GM23338 (cell line): ENCODE data around the gene ANKRD53. TPM values are rescaled to one million over a fixed set of nuclear protein-coding genes. Genes with fewer than 3 reads are reported as not detected.

Source experiments
- ATAC-seq: fragments of 200-7000 bp; cut with Tn5 transposase; 3 replicates; pipeline ENCODE4 v1.9.1; 2020
- DNase-seq: peaks from one replicate; pipeline ENCODE4 v3.0.0-alpha.2; 2015; ENCODE audit warnings: low spot score
- H2AFZ ChIP-seq: fragments of 200-600 bp; sonication (generic); 2 replicates; pipeline ENCODE4 v1.8.0; 2016; ENCODE audit warnings: antibody characterized with exemption, mild to moderate bottlenecking, moderate library complexity
- H3F3A ChIP-seq: fragments of 200-600 bp; sonication (generic); replicated peaks from 2 replicates; pipeline ENCODE4 v1.8.0; 2017; ENCODE audit warnings: antibody characterized with exemption, mixed run types, low read depth
- H3K27ac ChIP-seq: fragments of 200-600 bp; sonication (generic); 2 replicates; pipeline ENCODE4 v1.6.1; 2016; ENCODE audit warnings: low read depth
- H3K27me3 ChIP-seq: fragments of 200-600 bp; sonication (generic); 2 replicates; pipeline ENCODE4 v1.8.0; 2016; ENCODE audit warnings: mild to moderate bottlenecking, mixed run types, moderate library complexity; ENCODE audit not compliant: insufficient read depth
- H3K36me3 ChIP-seq: fragments of 200-600 bp; sonication (generic); 2 replicates; pipeline ENCODE4 v1.8.0; 2016; ENCODE audit warnings: mild to moderate bottlenecking; ENCODE audit not compliant: insufficient read depth
- H3K4me1 ChIP-seq: fragments of 200-600 bp; sonication (generic); 2 replicates; pipeline ENCODE4 v1.8.0; 2016; ENCODE audit warnings: mild to moderate bottlenecking, moderate library complexity; ENCODE audit not compliant: insufficient read depth
- H3K4me2 ChIP-seq: fragments of 200-600 bp; sonication (generic); 2 replicates; pipeline ENCODE4 v1.7.1; 2017; ENCODE audit warnings: mixed run types
- H3K4me3 ChIP-seq: fragments of 200-600 bp; sonication (generic); 2 replicates; pipeline ENCODE4 v1.6.1; 2016; ENCODE audit warnings: mixed run types
- H3K79me2 ChIP-seq: fragments of 200-600 bp; sonication (generic); replicated peaks from 2 replicates; pipeline ENCODE4 v1.8.0; 2017; ENCODE audit warnings: mild to moderate bottlenecking; ENCODE audit not compliant: insufficient read depth
- H3K9me2 ChIP-seq: fragments of 200-600 bp; sonication (generic); 2 replicates; pipeline ENCODE4 v1.8.0; 2017; ENCODE audit not compliant: insufficient read depth
- H4K20me1 ChIP-seq: fragments of 200-600 bp; sonication (generic); replicated peaks from 2 replicates; pipeline ENCODE4 v1.8.0; 2017; ENCODE audit warnings: mild to moderate bottlenecking; ENCODE audit not compliant: insufficient read depth
- H3K27ac Mint-ChIP-seq: 2 replicates; pipeline ENCODE4 v1.8.0; 2020; ENCODE audit warnings: inconsistent platforms, mild to moderate bottlenecking, moderate library complexity, mixed read lengths
- H3K27me3 Mint-ChIP-seq: 3 replicates; pipeline ENCODE4 v1.8.0; 2022; ENCODE audit warnings: low read depth, mild to moderate bottlenecking, moderate library complexity, mixed read lengths, inconsistent platforms; ENCODE audit not compliant: insufficient read depth, poor library complexity
- H3K36me3 Mint-ChIP-seq: 3 replicates; pipeline ENCODE4 v1.8.0; 2021; ENCODE audit warnings: low read depth, mild to moderate bottlenecking, inconsistent platforms, moderate library complexity, mixed read lengths
- H3K4me1 Mint-ChIP-seq: 3 replicates; pipeline ENCODE4 v1.8.0; 2020; ENCODE audit warnings: mild to moderate bottlenecking, inconsistent platforms, mixed read lengths
- H3K4me3 Mint-ChIP-seq: 3 replicates; pipeline ENCODE4 v1.8.0; 2021; ENCODE audit warnings: moderate library complexity, mild to moderate bottlenecking, inconsistent platforms, mixed read lengths
- H3K9me3 Mint-ChIP-seq: 3 replicates; pipeline ENCODE4 v1.8.0; 2020; ENCODE audit warnings: moderate library complexity, mild to moderate bottlenecking, inconsistent platforms, mixed read lengths
- CREB1 ChIP-seq: fragments of 250-450 bp; sonication (Bioruptor Pico); IDR thresholded peaks from 2 replicates; pipeline ENCODE4 v1.5.0; 2020; ENCODE audit warnings: low read depth, mild to moderate bottlenecking, moderate library complexity
- CTCF ChIP-seq, 2 experiments: fragments of 200-600 bp in 1 of 2; sonication (generic) in 1 of 2; conservative IDR thresholded peaks; 2 replicates each; pipeline versions ENCODE4 v1.5.1 to v1.6.1; 2016 to 2017; ENCODE audit warnings: antibody characterized with exemption in 2 of 2, low read depth in 2 of 2, mild to moderate bottlenecking in 2 of 2, moderate library complexity in 1 of 2
- EZH2 ChIP-seq: fragments of 200-600 bp; sonication (generic); IDR thresholded peaks from one replicate; pipeline ENCODE4 v1.8.0; 2017; ENCODE audit warnings: antibody characterized with exemption, mild to moderate bottlenecking, low read depth; ENCODE audit not compliant: unreplicated experiment
- EZH2phosphoT487 ChIP-seq: fragments of 200-600 bp; sonication (generic); IDR thresholded peaks from one replicate; pipeline ENCODE4 v1.8.1; 2018; ENCODE audit warnings: antibody characterized with exemption; ENCODE audit not compliant: unreplicated experiment
- JUNB ChIP-seq: IDR thresholded peaks from one replicate; pipeline ENCODE4 v1.6.1; 2016; ENCODE audit warnings: antibody characterized with exemption; ENCODE audit not compliant: unreplicated experiment
- NANOG ChIP-seq: IDR thresholded peaks from 2 replicates; pipeline ENCODE4 v1.6.1; 2016; ENCODE audit warnings: antibody characterized with exemption, borderline replicate concordance
- POLR2AphosphoS5 ChIP-seq: IDR thresholded peaks from 2 replicates; pipeline ENCODE4 v1.6.1; 2016; ENCODE audit warnings: antibody characterized with exemption, low read depth
- REST ChIP-seq: IDR thresholded peaks from one replicate; pipeline ENCODE4 v1.6.1; 2018; ENCODE audit warnings: antibody characterized with exemption; ENCODE audit not compliant: unreplicated experiment
- STAT1 ChIP-seq: IDR thresholded peaks from one replicate; pipeline ENCODE4 v1.6.1; 2016; ENCODE audit warnings: antibody characterized with exemption; ENCODE audit not compliant: unreplicated experiment
- ZNF331 ChIP-seq: fragments of 250-450 bp; sonication (Bioruptor Pico); IDR thresholded peaks from 2 replicates; pipeline ENCODE4 v1.5.0; 2020; ENCODE audit warnings: low read depth, mild to moderate bottlenecking, moderate library complexity
- ZNF462 ChIP-seq: fragments of 250-450 bp; sonication (Bioruptor Pico); IDR thresholded peaks from 2 replicates; pipeline ENCODE4 v1.5.0; 2020; ENCODE audit warnings: mild to moderate bottlenecking, moderate library complexity
- polyA plus RNA-seq: library from polyadenylated mRNA; unstranded; fragments of >200 nt; fragmentation: Nextera tagmentation; extraction: Ambion mirVana; gene quantifications from 2 replicates; pipeline ENCODE4 v1.2.1, GENCODE V29; 2016
- total RNA-seq: library from RNA; depleted of rRNA; stranded (reverse); fragments of >200 nt; shearing (Covaris generic); gene quantifications from 2 replicates; pipeline ENCODE4 v1.2.3, GENCODE V29; 2014
- TF ChIP-seq, protein P1 (sequence below): IDR thresholded peaks from 2 replicates; pipeline ENCODE4 v1.6.1; 2016; ENCODE audit warnings: antibody characterized with exemption

ANKRD53 gene
- total and polyA plus RNA-seq, 2 experiments from 2014 or later = 0.32 to 0.73 TPM

DNA sequence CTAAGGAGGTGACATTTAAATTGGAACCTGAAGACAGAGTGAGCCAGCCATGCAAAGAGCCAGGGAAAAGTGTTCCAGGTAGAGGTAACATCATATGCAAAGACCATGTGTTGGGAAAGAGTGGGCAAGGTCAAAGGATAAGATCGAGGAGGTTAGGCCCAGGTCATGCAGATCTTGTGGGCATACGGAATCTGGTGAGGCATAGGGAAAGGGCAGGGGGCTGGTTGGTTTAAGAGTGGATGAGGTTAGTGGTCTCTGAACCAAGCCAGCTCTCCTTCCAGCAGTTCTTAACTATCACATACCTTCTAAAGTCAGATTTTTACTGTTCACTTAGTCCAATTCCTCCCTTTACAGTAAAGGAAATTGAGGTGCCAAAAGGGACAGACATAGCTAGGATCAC, 3.0 kb downstream of the ANKRD53 start:
- H3K4me2 ChIP-seq = no peak overlapping the region
- no peak overlapping the region for H3K27ac ChIP-seq
- no peaks in the 10 kb centered on the region for H3F3A ChIP-seq
- DNase-seq (no peak), ATAC-seq (no peak)
- H3K79me2 ChIP-seq = no peaks in the 10 kb centered on the region
- no peak overlapping the region for H3K4me3 Mint-ChIP-seq
- no peak for TF ChIP-seq EZH2phosphoT487
- TF ChIP-seq POLR2AphosphoS5 = no peak
- no peak for TF ChIP-seq NANOG
- TF ChIP-seq CREB1 = no peak
- no peak for TF ChIP-seq STAT1
- TF ChIP-seq, protein P1, sequence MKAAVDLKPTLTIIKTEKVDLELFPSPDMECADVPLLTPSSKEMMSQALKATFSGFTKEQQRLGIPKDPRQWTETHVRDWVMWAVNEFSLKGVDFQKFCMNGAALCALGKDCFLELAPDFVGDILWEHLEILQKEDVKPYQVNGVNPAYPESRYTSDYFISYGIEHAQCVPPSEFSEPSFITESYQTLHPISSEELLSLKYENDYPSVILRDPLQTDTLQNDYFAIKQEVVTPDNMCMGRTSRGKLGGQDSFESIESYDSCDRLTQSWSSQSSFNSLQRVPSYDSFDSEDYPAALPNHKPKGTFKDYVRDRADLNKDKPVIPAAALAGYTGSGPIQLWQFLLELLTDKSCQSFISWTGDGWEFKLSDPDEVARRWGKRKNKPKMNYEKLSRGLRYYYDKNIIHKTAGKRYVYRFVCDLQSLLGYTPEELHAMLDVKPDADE = no peak
- no peak for TF ChIP-seq EZH2
- TF ChIP-seq REST = no peak
- TF ChIP-seq ZNF331 = no peak
- no peak for TF ChIP-seq CTCF (conservative IDR thresholded peaks at IDR 0.05; ENCODE audit: low read depth in 2 of 2)
- no peak for TF ChIP-seq JUNB
- no peak for TF ChIP-seq ZNF462 (CRISPR knock-in tag)
- no peak overlapping the region for H3K27ac Mint-ChIP-seq
- peaks cover 9% of the 10 kb centered on the region; the same call in 1 of the 2 replicates for H3K4me1 ChIP-seq
- peaks cover 16% of the 10 kb centered on the region for H3K4me1 Mint-ChIP-seq
- H3K27me3 Mint-ChIP-seq = peaks cover 30% of the 10 kb centered on the region
- peaks cover 22% of the 10 kb centered on the region for H3K27me3 ChIP-seq
- H3K9me2 ChIP-seq = no peaks in the 10 kb centered on the region
- H2AFZ ChIP-seq = no peak overlapping the region
- no peaks in the 10 kb centered on the region for H3K36me3 ChIP-seq
- H3K36me3 Mint-ChIP-seq = peaks cover 7% of the 10 kb centered on the region; the same call in 1 of the 3 replicates
- no peaks in the 10 kb centered on the region; the same call in 2 of the 3 replicates for H3K9me3 Mint-ChIP-seq
- H4K20me1 ChIP-seq = peaks cover 7% of the 10 kb centered on the region; the same call in 1 of the 2 replicates
- H3K4me3 ChIP-seq = no peak overlapping the region
